Measurements from ENCODE around the gene USP15.
"Not testable (repeated sequence)": the region's sequence is repeated elsewhere in the genome, so short reads cannot be mapped to it uniquely, and the experiment has no call there.

Gene USP15

GRCh38 chr12:62332598-62332997 is 72.4 kb downstream of the USP15 start:
- no peak for DNase-seq

GRCh38 chr12:62335057-62335456 is 74.9 kb downstream of the USP15 start:
- no peak for DNase-seq

GRCh38 chr12:62335796-62336195 is 75.6 kb downstream of the USP15 start:
- no peak for DNase-seq

- DNase-seq: not testable (repeated sequence)
These were observed 77.4 kb downstream of the USP15 start for GRCh38 chr12:62337643-62338042.

GRCh38 chr12:62342614-62343303 is 82.6 kb downstream of the USP15 start:
- DNase-seq: not testable (repeated sequence)

- not testable (repeated sequence) for DNase-seq
These were observed 83.3 kb downstream of the USP15 start for GRCh38 chr12:62343304-62344120.

- not testable (repeated sequence) for DNase-seq
These were observed 84.7 kb downstream of the USP15 start for GRCh38 chr12:62344731-62345556.

- DNase-seq: no peak
These were observed 85.5 kb downstream of the USP15 start for GRCh38 chr12:62345667-62346066.

- no peak for DNase-seq
These were observed 86.6 kb downstream of the USP15 start for GRCh38 chr12:62346817-62347216.

- DNase-seq: no peak
These were observed 87.9 kb downstream of the USP15 start for GRCh38 chr12:62347922-62348650.

GRCh38 chr12:62350554-62350953 is 90.3 kb downstream of the USP15 start:
- DNase-seq: no peak

- DNase-seq: no peak
These were observed 91.1 kb downstream of the USP15 start for GRCh38 chr12:62351326-62351725.

- DNase-seq: no peak
These were observed 100.8 kb downstream of the USP15 start for GRCh38 chr12:62361048-62361447.

- no peak for DNase-seq
These were observed 103.3 kb downstream of the USP15 start for GRCh38 chr12:62363506-62363905.

GRCh38 chr12:62364697-62365096 is 104.5 kb downstream of the USP15 start:
- not testable (repeated sequence) for DNase-seq

GRCh38 chr12:62365846-62366245 is 105.6 kb downstream of the USP15 start:
- not testable (repeated sequence) for DNase-seq

GRCh38 chr12:62368430-62369223 is 108.4 kb downstream of the USP15 start:
- DNase-seq: not testable (repeated sequence)

- no peak for DNase-seq
These were observed 110.0 kb downstream of the USP15 start for GRCh38 chr12:62370189-62370588.

GRCh38 chr12:62371661-62372060 is 111.5 kb downstream of the USP15 start:
- no peak for DNase-seq

GRCh38 chr12:62372134-62372533 is 111.9 kb downstream of the USP15 start:
- no peak for DNase-seq

- no peak for DNase-seq
These were observed 112.6 kb downstream of the USP15 start for GRCh38 chr12:62372825-62373224.

GRCh38 chr12:62375603-62376002 is 115.4 kb downstream of the USP15 start:
- no peak for DNase-seq

All from femur (tissue), 1 donor.